KOPT-K1 (cell line): ENCODE measurements around the gene ARVCF.

Experiments used
- H3K27ac ChIP-seq: fragments of 200-600 bp; sonication (generic); 2 replicates; pipeline ENCODE4 v1.5.1; 2016; ENCODE audit warnings: antibody characterized with exemption, mild to moderate bottlenecking, low read depth, low read length; ENCODE audit not compliant: poor library complexity, severe bottlenecking
- H3K36me3 ChIP-seq: fragments of 200-600 bp; sonication (generic); 2 replicates; pipeline ENCODE4 v1.5.1; 2017; ENCODE audit warnings: antibody characterized with exemption, mild to moderate bottlenecking, low read length, moderate library complexity; ENCODE audit not compliant: insufficient read depth
- H3K9me3 ChIP-seq: fragments of 200-600 bp; sonication (generic); 2 replicates; pipeline ENCODE4 v1.5.1; 2017; ENCODE audit warnings: antibody characterized with exemption, low read length, mild to moderate bottlenecking; ENCODE audit not compliant: insufficient read depth, poor library complexity, severe bottlenecking

Gene ARVCF

DNA sequence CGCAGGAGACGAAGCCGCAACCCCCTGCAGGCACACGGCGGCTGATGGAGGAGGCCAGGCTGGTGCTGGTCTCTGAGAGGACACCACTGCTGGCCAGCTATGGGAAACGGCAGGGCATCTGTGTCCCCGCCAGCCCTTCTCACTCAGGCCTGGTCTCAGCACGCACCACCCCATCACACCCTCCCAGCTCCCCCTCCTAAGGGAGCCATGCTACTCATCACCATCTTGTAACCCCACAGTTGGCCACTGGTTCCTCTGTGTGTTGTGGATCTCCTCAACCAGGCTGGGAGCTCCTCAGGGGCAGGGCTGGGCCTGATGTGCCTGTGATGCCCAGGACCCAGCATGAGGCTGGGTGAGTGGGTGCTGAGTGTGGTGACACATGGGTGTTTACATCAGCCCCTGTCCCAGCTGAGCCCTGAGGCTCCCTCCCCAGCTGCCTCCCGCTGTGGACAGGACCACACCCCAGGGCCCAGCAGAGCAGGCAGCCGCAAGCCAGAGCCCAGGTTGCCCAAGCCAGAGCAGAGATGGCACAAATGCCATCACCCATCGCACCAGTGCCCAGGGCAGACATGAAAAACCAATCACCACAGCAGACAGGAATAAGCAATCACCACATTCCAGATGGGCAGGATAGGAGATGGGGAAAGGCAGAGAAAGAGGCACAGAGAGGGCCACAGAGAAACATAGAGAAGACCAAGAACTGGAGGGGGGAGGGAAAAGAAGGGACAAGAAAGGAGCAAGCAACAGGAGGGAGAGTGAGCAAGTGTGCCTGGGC lies 8.2 kb downstream of the ARVCF start:
- Histone ChIP-seq H3K27ac (no peak overlapping the region), H3K36me3 (no peaks in the 10 kb centered on the region), H3K9me3 (peaks cover 16% of the 10 kb centered on the region)

DNA sequence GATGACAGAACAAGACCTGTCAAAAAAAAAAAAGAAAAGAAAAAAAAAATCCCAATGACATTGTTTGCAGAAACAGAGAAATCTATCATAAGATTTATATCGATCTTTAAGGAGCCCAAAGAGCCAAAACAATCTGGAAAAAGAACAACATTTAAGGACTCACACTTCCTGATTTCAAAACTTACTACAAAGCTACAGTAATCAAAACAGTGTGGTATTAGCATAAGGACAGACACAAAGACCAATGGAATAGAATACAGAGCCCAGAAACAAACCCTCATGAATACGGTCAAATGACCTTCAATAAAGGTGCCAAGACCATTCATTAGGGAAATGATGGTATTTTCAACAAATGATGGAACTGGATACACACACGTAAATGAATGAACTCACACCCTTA lies 12.2 kb downstream of the ARVCF start:
- Histone ChIP-seq H3K9me3 (peaks cover 28% of the 10 kb centered on the region), H3K27ac (no peak overlapping the region)

DNA sequence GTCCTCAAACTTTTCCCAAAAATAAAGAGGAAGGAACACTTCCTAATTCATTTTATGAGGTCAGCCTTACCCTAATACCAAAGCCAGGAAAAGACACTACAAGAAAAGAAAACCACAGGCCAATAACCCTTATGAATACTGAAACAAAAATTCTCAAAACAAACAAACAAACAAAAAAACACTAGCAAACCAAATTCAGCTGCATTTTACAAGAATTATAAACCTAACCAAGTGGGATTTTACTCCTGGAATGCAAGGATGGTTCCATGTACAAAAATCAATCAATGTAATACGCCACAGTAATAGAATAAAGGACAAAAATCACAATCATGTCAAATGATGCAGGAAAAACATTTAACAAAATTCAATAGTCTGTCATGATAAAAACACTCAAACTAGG lies 13.3 kb downstream of the ARVCF start:
- Histone ChIP-seq H3K27ac (no peak overlapping the region), H3K36me3 (no peaks in the 10 kb centered on the region), H3K9me3 (peaks cover 28% of the 10 kb centered on the region)

More for the DNA sequence above, 12.2 kb downstream of the ARVCF start:
- no peaks in the 10 kb centered on the region for H3K36me3 ChIP-seq

DNA sequence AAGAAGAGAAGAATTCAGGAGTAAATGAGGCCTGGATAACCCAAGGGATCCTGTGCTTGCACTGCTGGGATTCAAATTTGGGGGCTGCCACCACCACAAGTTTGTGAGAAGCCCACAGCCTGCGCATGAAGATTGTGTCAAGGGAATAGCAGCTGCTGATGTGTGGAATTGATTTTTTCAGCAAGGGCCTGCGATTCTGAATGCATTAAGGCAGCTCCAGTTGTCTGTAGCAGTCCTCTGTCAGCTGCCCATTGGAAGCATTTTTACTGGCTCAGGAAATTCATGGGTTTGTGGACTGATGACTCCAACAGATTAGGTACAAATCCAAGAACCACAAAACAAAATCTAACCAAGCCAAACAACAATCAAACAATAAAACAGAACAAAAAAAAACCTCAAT lies 14.0 kb downstream of the ARVCF start:
- Histone ChIP-seq H3K9me3 (peaks cover 28% of the 10 kb centered on the region), H3K36me3 (no peaks in the 10 kb centered on the region), H3K27ac (no peak overlapping the region)

DNA sequence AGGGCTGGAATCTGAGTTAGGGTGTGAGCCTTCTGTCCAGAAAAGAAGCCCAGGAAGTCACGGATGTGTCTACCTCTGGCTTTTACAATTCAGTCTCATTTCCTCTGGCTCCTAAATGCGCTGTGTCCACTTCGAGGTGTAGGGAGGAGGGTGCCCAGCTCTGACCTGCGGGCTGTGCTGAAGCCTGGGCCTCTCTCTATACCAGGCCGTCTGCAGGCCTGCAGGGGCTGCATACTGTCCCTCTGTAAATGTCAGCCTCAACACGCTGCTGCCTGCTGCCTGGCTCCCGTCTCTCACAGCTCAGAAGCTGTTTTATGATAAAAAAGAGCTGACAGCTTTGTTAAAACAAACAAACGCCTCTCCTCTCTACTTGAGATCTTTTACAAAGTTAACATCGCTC lies 14.5 kb downstream of the ARVCF start:
- Histone ChIP-seq H3K36me3 (no peaks in the 10 kb centered on the region), H3K9me3 (peaks cover 28% of the 10 kb centered on the region), H3K27ac (no peak overlapping the region)

DNA sequence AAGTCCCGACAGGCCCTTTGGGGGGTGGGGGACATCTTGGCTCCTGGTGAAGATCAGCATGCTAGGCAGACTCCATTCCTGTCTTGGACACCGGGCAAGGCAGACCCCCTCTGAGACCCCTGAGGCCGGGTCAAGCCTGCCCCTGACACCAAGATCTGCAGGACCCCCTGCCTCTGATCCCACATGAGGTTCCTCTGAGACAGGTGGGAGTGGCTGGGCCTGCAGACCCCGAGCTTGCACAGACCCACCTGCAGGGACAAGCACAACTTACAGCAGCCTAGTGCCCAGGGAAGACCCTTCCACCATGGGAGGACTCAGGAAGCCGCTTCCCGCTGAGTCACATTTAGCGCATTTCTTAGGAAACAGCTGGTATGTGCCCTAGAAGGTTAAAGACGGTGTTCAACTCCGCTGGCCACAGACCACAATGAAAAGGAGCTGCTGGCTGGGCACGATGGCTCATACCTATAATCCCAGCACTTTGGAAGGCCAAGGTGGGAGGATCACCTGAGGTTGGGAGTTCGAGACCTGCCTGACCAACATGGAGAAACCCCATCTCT lies 15.5 kb downstream of the ARVCF start:
- Histone ChIP-seq H3K9me3 (peaks cover 28% of the 10 kb centered on the region), H3K36me3 (no peaks in the 10 kb centered on the region), H3K27ac (no peak overlapping the region)

DNA sequence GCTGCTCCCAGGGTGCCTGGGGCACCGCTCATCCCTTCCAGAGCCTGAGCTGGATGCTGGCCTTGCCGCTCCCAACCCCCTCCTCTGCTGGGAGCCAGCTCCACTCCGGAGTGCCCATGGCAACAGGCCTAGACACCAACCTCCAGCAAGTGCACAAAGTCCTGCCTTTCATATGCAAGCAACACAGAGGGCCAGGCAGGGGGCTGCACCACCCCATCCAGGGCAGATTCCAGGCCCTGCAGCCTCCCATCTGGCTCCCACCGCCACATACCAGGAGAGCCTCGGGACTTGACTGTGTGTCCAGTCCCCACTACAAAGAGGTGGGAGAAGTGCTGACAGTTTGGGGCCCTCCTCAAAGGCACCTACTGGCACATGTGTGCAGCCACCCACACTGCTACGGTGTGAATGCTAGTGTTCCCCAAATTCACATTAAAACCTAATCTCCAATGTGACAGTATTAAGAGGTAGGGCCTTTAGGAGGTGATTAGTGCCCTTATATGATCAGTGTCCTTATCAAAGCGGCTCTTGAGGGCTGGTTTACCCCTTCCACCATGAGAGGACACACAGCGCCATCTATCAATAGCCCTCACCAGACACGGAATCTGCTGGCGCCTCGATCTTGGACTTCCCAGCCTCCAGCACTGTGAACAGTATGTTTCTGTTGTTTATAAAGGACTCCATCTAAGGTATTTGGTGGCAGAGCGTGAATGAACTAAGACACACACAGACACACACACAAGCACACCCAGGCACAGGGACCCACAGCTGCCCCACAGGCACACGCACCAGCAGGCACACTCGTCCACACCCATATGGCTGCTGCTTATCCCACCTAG lies 16.2 kb downstream of the ARVCF start:
- Histone ChIP-seq H3K36me3 (no peaks in the 10 kb centered on the region), H3K9me3 (peaks cover 28% of the 10 kb centered on the region), H3K27ac (no peak overlapping the region)

DNA sequence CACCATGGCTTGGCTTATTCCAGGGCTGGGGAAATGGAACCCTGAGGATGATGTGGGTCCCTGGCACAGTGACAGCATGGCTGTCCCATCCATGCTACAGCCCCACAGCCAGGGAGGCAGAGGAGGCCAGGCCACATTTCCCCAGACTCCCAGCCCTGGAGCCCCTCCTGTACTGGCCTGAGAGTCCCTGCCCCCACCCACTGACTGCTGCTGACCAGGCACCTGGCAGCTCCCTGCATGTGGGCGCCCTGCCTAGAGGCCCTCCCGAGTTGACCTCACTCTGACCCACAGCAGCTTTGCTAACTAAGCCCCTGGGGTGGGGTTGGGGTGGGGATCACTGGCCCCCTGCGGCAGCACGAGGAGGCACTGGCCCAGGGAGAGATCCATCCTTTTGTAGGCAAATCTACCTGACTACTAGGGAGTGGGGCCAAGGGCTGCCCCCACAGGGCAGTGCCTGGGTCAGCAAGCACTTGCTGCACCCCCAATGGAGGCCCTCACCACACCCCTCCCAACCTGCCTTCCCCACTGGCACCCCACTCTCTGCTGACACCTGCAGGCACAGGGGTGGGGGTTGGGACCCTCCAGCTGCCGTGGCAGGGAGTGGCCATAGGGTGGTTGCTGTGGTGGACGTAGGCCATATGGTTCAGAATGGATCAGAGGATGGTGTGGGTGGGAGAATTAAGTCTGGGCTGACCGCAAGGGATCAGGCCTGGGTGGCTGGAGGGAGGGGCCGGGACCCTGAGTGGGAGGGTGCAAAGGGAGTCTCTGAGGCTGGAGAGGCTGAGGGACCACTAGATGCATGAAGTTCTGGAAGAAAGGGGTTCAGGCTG lies 17.4 kb downstream of the ARVCF start:
- Histone ChIP-seq H3K9me3 (peaks cover 19% of the 10 kb centered on the region), H3K36me3 (no peaks in the 10 kb centered on the region), H3K27ac (no peak overlapping the region)

DNA sequence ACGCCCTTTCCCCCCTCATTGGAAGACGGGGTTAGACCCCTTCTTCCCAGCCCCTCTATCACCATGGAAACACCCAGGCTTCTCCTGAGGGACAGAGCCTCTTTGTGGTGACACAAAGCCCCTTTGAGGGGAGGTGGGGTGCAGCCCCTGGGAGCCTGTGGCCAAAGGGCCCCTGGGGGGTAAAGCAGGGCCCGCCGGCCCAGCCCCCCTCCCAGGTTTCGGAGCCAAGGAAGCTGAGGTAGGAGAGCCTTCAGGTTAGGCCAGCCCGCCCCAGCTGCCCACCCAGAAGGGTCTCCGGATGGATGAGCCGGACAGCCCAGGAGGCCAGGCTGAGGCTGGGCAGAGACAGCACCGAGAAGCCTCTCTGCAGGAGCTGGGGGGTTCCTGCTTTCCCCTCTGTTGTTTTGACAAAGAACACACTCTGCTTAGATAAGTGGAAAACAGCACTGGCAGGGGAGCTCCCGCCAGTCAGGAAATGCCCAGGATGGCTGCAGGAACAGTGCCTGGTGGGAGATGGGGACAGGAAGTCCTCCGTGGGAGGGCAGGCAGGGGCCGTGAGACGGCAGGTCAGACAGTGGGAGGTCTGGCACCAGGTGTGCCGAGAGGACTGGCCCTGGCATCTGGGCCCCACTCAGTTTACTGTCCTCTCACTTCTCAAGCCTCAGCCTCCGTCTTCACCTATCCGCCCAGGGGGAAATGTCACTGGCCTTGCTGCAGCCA lies 18.2 kb downstream of the ARVCF start:
- peaks cover 12% of the 10 kb centered on the region for H3K9me3 ChIP-seq
- no peaks in the 10 kb centered on the region for H3K36me3 ChIP-seq
- no peak overlapping the region for H3K27ac ChIP-seq

DNA sequence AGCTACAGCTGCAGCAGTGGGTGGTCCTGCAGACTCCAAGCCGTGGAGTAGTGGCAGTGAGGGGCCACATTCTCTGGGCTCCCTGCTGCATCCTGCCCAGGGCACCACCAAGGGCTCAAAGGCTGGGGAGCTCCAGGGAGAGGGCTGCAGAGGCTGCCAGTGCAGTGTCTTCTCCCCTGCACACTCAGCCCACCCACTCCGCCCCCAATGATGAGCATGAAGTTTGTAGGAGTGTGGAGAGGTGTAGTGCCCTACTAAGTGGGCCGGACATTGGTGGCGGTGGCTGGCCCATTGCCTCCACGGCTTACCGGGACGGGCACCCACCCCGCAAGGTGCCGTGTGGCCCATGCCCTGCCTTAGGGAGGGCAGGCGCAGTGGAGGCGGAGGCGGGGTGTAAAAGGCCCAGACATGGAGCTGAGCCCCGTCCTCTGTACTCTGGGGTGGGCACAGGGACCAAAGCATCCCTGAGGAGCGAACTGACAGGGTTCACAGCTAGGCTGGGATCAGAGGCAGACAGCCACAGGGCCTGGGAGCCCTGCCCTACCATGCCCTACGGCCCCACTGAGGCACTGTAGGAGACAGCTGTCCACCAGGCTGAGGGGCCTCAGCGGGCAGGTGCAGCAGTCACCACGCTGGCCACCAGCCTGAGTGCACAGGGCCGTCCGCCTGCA lies 18.9 kb downstream of the ARVCF start:
- Histone ChIP-seq H3K9me3 (peaks cover 5% of the 10 kb centered on the region), H3K27ac (no peak overlapping the region), H3K36me3 (no peaks in the 10 kb centered on the region)

DNA sequence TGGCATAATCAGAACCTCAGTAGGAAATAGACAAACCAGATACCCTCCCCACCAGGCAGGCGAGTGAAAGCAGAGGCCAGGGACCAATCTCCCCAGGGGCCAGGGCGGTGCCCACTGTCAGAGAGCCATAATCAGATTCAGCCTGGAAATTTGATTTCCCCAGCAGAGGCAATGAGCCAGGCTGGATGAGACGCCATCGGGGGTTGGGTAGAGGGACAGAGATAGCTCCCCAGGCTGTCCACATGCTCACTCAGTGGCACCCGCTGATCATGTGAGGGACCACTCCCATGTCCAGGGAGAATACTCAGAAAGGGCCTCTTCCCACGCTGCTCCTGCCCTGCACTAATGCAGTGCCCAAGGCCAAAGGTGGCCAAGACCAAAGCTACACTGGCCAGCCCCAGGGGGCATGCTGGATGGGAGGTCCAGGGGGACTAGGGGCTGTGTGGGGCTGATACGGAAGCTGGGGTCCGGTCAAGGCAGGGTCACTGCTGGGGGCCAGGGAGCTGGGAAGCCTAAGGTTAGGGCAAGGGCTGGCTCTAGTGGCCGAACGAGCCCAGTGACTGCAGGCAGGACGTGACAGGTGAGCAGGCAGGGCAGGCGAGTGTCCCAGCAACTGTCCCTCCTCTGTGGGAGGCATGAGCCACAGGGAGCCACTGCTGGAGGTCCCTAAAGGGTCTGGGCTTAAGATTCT lies 19.8 kb downstream of the ARVCF start:
- Histone ChIP-seq H3K9me3 (no peaks in the 10 kb centered on the region), H3K27ac (no peak overlapping the region), H3K36me3 (no peaks in the 10 kb centered on the region)

DNA sequence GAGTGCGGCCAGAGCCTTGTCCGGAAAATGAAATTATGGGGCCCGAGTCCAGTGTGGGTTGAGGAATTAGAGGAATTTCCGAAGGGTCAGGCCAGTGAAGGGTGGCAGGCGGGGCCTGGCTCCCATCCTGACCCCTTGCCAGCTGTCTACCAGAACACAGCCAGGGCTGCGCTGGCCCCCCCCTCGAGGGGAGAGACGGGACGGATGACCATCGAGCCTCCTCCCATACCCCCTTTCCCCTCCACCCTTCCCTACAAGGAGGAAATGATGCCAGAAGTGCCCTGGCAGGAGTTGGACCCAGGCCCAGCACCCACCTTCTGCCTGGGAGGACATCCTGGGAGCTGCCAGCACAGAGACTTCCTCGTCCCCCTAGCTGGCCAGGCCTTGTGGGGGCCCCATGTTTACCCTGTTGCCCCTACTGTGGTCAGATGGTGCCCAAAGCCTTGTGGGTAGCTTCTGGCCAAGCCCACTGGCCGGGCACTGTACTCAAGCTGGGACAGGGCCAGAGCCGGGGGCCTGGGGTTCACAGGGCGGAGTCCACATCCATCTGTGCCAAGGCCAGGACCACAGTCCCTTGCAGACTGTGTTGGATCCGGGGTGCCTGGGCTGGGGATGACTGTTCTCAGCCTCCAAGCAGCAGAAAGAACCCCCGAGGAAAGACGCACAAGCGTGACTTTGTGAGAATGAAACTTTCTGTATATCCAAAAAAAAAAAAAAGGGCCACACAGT lies 20.8 kb downstream of the ARVCF start:
- H3K9me3 ChIP-seq: no peaks in the 10 kb centered on the region
- no peaks in the 10 kb centered on the region for H3K36me3 ChIP-seq
- no peak overlapping the region for H3K27ac ChIP-seq
